CMK (cell line): ENCODE results near the gene ZFYVE28.
"Not testable (repeated sequence)": the region's sequence is repeated elsewhere in the genome, so short reads cannot be mapped to it uniquely, and the experiment has no call there.

ENCODE experiments used
- DNase-seq: peaks from one replicate; pipeline ENCODE4 v3.0.0-alpha.2; 2010; ENCODE audit warnings: low read depth

Gene ZFYVE28

DNA sequence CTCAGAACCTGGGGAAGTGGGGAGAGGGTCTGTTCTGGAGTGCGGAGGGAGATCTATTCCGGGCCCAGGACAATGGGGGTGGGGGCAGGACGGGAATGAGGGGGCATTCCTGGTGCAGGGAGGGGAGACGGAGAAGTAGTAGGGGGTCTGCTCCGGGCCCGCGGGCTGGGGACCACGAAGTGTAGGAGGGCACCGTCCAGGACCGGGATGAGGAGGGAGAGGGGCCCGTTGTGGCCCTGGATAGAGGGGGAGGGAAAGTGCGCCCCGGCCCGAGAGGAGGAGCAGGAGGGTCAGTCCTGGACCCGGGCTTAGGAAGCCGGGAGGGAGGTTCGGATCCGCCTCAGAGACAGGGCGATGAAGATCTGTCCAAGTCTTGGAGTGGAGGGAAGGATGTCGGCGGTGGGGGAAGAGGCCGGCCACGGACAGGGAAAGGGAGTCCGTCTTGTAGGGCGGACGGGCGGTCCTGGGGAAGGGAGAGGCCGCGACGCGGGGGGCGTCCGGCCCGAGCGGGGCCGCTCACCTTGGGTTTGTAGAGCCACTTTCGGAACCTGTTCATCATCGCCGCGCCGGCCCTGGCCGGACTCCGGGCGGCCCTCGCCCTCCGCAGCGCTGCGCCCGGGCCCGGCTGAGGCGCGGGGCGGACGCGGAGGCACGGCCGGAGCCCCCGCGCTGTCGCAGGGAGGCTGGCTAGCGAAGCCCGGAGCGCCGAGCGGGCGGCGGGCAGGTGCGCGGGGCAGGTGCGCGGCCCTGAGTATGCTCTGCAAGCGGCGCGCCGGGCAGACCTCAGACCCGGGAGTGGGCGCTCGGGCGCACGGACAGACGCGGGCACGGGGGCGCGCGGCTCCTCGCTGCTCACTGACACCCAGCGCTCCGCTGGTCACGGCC, at the start of gene ZFYVE28:
Gene ZFYVE28 (minus strand): TSS at position 881 of the 885 bp plus-strand sequence. CDS start 322 bp downstream, at position 559.
- no peak for DNase-seq

DNA sequence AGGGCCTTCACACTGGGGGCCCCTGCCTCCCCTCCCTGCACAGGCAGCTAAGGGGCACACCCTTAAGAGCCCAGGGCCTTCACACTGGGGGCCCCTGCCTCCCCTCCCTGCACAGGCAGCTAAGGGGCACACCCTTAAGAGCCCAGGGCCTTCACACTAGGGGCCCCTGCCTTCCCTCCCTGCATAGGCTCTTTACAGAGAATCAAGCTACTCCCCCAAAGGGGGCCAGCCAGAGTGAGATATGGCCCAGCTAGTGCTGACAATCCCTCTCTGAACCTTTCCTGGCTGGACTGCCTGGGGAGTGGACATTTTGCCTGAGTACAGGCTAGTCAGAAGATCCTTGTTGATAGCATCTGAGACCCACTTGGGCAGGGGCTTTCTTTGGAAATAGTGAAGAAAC, 47.1 kb upstream of the ZFYVE28 start:
- DNase-seq: not testable (repeated sequence)

DNA sequence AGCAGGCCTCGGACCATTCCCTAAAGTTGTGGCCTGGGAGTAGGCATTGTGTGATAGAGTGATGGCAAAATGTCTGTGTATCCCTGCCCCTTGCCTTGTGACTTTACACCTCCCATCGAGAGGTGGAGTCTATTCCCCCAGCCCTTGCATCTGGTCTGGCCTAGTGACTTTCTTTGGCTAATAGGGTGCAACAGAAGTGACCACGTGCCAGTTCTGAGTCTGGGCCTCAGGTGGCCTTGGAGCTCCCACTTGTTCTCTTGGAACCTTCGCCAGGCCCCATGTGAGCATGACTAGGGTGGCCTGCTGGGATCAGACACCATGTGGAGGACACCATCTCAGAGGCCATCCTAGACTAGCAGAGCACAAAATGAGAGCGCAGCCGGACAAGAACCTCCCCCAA, 46.6 kb upstream of the ZFYVE28 start:
- DNase-seq: no peak

DNA sequence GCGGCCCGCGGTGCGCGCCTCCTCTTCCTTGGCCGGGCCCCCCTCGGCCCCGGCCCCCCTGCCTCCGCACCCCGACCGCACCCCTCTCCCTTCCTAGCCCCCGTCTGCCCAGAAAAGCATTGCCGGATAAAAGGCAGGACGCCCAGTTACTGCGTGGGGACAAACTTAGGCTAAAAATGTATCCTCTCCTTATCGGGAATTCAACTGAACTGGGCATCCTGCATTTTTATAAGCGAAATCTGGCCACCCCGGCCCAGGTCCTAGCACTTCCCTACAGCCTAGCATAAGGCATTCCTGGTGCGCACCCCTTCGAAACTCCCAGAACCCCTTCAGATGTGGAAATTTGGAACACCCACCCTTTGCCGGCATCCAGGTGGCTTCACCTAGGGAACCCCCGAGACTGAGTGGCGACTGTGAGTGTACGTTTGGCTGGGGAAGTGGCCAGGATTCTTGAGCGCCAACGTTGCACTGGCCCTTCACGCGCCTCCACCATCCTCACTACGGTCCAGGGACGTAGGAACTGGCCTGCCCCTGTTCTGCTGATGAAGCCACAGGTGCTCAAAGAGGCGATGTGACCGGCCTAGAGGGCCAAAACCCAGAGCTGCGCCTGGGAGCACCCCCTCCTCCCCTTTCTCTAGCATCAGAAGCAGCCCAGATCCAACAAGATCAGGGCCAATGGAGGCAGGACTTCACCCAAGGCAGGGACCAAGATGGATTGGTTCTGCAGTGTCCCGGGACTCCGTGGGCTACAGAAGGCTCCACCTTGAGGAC, 44.7 kb upstream of the ZFYVE28 start:
- DNase-seq: no peak

DNA sequence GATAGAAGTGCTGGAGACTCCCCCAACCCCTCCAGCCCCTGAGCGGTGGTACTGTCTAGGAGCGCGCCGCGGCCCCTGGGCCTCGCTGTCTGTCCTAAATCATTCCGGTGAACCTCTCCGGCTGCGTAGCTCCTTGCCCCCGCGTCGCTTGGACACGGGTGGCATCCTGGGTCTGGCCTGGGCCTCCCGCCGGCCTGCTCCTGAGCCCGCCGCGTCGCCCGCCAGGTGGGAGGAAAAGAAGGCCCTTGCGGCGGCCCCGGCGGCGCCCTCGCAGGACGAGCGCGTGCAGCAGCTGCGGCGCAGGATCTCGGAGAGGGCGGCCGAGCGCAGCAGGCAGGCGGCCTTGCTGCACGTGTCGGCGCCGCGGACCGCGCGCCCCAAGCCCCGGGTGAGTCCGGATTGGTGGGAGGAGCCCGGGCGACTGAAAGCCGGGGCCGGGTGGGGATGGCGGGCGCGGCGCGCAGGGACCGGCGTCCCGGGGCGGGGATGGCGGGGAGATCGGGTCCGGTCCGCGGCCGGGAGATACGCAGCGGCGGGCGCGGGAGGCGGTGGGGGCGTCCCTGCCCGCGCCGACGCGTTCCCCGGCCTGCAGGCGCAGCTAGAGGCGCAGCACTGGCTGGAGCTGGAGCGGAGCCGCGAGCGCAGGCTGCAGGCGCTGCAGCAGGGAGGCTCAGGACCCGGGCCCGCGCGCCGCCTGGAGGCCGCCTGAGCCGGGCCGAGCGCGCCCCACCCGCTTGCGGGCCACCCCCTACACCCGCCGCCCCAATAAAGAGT, 44.0 kb upstream of the ZFYVE28 start:
- DNase-seq: no peak

DNA sequence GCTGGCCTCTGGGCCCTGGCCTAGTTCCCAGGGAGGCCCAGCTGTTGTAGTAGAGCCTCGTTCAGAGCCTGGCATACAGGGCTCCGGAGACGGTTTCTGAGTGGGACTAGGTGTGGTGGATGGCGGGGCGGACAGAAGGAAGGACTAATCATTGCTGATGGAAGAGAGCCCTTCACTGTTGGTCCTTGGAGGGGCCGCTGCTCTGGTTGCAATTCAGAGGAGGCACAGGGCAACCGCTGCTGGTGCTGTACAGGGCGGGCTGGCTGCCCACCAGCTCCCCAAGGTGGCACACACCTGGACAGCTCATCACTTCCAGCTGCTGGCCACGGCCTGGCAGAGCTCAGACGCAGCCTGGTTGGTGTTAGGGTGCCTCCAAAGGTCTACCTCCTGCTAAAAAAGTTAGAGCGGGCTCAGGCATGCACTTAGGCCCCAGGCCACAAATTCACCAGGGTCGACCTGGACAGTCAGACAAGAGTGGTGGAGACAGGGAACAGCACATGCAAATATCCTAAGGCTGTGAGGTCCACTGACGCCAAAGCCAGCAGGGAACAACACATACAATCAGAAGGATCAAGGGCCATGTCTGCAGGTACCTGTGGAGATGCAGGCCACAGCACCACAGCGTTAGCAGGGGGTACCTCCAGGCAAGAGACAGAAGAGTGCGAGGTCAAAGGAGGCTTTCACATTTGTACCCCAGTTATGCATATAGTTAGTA, 43.0 kb upstream of the ZFYVE28 start:
- DNase-seq: no peak

DNA sequence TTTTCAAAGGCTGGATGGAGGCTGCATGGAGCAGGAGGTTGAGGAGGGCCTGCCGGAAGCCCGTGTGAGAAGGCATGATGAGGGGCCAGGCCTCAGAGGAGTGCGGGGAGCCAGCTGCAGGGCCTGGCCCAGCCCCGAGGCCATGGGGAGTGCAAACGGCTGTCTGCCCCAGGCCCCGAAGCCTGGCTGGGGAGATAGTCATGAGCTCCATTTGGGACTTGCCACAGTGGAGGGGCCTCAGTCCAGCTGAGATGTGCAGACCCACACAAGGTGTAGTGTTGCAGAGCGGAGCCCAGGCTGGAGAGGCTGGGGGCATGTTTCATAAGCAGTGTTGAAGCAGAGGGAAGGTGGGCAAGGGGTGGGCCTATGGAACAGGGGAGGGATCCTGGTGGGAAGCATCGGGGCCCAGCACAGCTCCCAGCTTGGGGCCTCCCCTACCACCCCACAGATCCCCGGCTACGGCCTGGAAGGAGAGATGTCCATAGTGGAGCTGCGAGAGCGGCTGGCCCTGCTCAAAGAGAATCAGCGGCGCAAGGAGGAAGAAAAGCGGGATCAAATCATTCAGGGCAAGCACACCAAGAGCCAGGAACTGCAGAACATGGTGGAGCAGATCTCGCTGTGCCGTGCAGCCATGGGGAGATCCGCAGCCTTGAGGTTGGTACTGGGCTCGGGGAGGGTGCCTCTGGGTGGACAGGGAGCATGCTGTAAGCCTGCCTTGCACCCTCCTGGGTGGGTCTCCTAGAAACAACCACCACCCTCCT, 41.3 kb upstream of the ZFYVE28 start:
- no peak for DNase-seq

DNA sequence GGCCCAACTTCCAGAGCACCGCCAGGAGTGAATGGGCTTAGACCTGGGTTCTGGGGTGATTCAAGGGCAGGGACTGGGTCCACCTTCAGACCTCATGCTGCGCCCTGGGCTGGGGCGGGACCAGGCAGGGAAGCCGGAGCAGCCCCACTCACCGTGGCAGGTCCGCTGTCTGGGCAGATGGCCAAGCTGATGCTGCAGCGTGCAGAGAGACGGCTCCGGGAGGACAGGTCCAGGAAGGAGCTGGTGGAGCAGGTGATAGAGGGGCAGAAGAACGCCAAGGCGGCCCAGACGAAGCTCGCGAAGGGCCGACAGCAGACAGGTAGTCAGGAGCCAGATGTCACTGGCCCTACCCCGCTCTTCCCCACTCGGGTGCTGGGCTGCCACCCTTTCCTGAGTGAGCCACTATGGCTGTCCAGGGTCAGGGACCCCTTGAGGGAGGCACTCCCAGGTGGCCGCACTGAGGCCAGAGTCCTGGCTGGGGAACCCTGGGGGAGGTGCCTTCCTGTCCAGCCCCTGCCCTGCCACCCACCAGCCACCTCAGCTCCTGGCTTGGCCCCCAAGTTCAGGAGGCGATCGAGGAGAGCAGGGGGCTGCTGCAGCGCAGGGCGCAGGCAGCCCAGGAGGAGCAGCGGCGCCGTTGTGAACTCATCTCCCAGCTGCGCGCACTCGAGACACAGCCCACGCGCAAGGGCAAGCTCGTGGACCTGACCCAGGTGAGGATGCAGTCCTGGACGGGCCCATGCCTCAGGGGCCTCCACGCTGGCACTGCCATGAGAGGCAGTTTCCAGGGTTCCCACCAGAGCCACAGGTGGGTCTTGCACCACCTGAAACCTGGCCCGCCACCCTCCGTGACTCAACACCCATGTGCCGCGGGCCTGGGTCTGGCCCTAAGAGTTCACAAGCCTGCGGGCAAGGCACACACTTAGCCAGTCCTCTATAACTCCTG, 40.4 kb upstream of the ZFYVE28 start:
- DNase-seq: no peak

DNA sequence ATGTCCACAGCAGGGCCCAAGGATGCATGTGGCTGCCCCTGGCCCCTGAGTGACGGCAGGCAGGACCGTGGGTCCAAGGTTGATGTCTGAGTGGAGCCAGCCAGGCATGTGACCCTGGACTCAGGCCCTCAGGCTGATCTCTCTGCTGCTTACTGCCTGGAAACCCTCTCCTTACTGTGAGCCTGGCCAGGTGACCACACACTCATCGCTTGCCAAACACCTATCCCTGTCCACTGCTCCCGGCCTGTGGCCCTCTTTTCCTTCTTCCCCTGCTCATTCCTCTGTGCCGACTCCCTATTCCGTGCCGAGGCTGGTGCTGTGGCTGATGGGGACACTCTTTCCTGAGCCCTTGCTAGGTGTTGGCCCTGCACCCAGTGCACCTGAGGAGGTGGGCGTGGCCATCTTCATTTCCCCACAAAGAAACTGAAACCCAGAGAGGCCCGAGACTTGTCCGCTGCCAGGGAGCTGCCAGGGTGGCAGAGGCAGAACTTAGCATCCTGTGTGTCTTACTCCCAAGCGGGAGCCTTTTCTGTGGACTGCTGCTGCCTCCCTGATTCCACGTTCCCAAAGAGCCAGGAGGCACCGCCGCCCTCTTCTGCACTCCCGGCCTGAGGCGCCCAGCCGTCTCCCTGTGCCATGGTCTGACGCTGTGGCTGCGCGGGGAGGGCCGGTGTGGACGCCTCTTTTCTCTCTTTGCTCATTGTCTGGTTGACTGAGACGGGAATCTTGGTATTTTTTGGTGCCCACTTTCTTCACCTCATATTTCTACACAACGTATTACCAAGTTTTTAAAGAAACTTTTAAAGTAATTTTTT, 39.2 kb upstream of the ZFYVE28 start:
- DNase-seq: no peak

DNA sequence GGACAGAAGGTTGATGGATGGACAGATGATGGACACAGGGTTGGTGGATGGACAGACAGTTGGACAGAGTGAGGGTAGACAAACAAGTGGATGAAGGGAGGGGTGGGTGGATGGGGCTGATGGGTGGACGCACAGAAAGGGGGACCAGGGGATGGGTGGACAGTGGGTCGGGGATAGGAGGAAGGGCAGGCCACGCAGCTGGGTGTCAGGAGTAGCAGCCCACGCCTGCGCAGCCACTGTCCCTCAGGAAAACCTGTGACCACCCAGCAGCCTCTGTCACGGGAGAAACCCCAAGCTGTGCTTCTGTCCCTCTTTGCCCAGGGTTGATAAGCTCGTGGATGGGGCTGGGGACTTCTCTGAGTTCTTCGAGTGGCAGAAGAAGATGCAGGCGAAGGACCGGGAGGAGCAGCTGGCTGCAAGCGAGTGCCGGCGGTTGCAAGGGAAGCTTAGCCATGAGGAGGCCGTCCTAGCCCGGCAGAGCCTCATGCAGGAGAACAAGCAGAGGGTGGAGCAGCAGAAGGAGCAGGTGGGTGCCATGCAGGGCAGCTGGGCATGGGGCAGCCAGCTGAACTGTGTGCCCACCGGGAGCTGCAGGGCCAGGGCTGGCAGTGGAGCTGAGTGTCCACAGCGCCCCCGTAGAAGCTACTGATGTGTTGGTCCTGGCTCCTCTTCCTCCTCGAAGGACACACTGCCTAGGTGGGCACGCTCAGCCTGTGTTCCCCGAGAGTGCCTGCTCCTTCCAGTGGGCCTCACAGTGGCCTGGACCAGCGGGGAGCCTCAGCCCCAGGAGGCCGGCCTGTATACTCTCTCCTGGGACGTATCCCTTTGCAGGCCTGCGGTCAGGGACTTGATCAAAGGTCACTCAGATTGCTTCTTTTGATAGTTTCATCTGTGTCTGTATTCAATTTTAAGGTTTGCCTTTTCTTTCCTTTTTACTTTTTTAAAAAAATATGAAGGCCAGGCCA, 33.7 kb upstream of the ZFYVE28 start:
- no peak for DNase-seq

DNA sequence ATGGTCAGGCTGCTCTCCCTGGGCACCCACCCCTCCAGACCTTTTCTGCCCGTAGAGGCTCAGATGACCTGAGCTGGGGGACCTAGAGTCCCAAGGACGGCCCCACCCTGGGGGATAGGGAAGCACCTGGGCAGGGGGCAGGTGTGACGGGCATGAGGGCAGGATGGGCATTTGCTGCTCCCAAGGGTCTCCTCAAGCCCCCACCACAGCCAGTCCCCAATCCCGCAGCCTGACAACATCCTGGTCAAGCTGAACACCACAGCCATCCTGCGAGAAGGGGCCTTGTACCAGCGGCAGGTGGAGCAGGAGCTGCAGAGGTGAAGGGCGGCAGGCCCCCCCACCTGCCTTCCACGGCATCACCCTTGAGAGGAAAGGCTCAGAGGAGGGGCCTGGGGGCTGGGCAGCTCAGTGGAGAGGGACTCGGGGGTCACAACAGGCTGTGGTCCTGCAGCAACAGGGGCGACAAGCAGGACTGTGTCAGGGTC, 32.6 kb upstream of the ZFYVE28 start:
- DNase-seq: no peak

DNA sequence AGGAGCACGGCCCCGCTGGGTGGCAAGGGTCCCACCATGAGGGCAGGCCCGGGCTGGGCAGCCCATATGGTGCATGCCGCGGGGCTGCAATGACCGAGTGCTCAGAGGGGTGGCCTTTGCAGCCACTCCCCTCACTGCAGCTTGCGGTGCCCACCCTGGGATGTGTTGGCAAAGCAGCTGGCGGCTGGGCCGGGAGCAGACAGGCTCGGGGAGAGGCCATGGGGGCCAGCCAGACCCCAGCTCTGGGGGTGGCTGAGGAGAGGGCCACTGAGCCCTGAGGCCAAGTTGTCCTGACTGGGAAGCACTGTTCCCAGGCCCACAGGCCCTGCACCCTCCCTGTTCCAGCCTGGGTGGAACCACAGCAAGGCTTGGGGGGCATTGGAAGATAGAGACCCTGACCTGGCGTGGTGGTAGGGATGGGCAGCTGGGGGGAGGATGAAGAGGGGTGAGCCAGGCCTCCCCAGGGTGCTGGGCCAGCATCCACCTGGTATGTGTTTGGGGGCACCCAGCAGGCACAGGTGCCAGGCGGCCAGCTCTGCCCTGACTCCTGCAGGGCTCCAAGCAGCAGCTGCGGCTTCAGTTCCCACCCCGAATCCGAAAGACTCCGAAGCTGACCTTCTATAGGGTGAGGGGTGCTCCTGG, 32.1 kb upstream of the ZFYVE28 start:
- no peak for DNase-seq

DNA sequence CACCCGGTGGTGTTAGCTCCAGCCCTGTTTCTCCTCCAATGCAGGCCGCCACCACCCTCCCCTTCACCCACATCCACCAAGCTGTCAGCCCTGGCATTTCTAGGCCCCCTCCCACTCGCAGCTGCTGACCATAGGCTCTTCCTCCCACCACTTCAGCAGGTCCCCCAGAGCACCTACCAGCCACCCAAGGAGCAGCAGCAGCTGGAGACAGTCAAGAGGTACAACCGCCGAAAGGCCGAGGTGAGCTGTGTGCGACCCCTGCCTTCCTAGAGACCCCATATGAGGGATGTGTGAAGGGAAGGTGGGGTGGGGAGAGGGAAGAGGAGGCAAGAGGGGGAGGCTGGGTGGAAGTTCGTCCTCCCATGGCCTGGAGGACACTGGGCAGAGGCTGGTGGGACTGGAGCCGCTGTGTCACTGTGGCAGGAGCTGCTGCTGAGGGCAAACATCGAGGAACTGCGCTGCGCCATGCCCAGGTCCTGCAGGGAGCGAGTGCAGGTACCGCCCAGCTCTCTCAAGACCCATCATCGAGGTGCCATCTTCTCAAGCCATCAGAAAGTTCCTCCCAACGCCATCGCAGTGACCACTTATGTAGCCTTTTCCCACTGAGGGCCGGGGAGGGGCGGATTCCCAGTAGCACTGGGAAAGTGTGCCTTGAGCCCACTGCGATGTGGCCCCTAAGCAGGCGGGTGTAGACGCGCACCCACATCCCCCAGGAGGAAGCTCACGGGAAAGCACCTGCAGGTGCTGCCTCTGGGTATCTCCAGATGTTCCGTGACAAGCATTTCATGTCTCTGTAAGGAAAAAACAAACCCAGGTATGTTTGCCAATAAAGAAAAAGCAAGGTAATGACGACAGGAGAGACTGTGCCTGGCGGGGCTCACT, 31.3 kb upstream of the ZFYVE28 start:
- DNase-seq: no peak

DNA sequence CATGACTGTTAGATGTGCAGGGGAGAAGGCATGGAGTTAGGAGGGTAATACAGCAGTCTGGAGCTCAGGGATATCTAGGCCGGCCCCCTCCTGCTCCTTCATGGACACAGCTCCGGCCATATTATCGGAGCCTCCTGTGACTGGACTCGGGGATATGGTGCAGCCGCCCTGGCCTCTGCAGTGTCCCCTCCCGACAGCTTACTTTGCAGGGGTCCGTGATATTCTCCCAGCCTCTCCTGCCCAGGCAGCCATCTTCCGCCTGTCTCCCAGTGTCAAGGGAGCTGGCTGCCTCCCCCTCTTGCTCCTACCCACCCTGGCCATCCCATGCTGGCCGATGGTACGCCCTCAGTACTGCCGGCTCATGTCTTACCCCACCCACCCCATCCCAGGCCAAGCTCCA, 30.6 kb upstream of the ZFYVE28 start:
- no peak for DNase-seq

DNA sequence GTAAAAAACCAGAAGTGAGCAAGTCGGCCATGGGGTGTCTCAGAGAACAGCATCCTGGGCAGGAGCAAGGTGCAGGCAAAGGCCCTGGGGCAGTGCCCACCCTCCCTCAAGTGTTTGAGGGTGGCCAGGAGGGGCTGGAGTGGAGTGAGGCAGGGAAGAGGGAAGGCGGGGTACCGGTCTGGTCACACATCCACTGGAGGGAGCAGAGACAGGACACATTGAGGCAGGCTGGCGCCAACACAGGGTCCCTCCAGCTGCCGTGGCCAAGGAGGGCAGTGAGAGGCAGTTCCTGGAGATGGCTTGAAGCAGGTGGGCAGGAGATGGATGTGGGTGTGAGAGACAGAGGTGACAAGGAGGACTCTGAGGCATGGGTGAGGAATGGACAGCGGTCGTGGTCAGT, 30.1 kb upstream of the ZFYVE28 start:
- DNase-seq: no peak
